ENCODE data around the gene TTC7B.

TTC7B gene

DNA sequence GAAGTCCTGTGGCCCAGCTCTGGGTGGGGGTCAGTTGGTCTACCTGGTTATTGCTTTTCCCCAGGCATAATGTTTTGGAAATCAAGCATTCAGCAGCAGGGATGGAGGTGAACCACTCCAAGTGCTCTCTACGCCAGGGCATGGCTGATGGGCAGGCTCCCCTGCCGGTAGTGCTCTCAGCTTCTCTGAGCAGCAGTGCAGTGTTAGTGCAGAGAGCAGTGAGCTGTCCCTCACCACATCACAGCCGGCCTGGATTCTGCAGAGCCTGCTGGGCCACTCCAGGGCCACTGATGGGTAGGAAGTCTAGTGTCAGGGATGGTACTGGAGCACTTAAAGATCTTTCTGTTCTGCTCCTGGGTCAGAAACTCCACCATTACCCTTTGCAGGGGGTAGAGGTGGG, 268.3 kb downstream of the TTC7B start:
- H3K4me3 ChIP-seq (ENCODE audit: low read length), result no peak overlapping the region
- H3K27me3 ChIP-seq (ENCODE audit: control insufficient read depth, insufficient read depth, low read length), result no peaks in the 10 kb centered on the region
- H3K36me3 ChIP-seq (ENCODE audit: control insufficient read depth, low read depth, low read length), result no peaks in the 10 kb centered on the region
- H3K4me1 ChIP-seq (ENCODE audit: control insufficient read depth, low read depth, low read length), result peaks cover 6% of the 10 kb centered on the region
- no peak overlapping the region for H3K9ac ChIP-seq (ENCODE audit: low read length)
- H3K27ac ChIP-seq (ENCODE audit: low read length), result no peak overlapping the region
- H3K9me3 ChIP-seq (ENCODE audit: control insufficient read depth, low read depth, low read length), result no peaks in the 10 kb centered on the region

- H3K27me3 ChIP-seq (ENCODE audit: control insufficient read depth, insufficient read depth, low read length), result no peaks in the 10 kb centered on the region
- no peaks in the 10 kb centered on the region for H3K9me3 ChIP-seq (ENCODE audit: control insufficient read depth, low read depth, low read length)
- H3K9ac ChIP-seq (ENCODE audit: low read length), result no peak overlapping the region
- peaks cover 6% of the 10 kb centered on the region for H3K4me1 ChIP-seq (ENCODE audit: control insufficient read depth, low read depth, low read length)
- H3K36me3 ChIP-seq (ENCODE audit: control insufficient read depth, low read depth, low read length), result no peaks in the 10 kb centered on the region
- no peak overlapping the region for H3K4me3 ChIP-seq (ENCODE audit: low read length)
- H3K27ac ChIP-seq (ENCODE audit: low read length), result no peak overlapping the region
Observed at GRCh38 chr14:90547250-90547649, 269.0 kb downstream of the TTC7B start.

DNA sequence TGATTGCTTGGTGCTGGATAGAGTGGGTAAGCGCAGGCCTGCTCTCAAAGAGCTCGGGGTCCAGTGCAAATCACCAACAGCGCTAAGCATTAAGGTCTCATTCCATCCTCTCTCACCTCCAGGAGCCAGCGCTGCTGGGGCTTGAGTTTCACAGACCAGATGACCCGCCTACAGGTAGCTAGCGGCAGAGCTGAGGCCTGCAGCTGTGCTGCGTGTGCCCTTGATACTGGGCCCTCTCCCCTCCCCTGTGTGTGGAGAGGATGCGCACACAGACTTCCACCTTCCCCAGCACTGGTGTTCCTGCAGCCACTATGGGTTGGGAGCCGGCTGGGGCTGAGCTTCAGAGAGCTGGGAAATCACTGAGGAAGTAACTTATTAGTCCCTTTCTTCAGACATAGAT, 269.5 kb downstream of the TTC7B start:
- H3K9ac ChIP-seq (ENCODE audit: low read length), result no peak overlapping the region
- H3K27me3 ChIP-seq (ENCODE audit: control insufficient read depth, insufficient read depth, low read length), result no peaks in the 10 kb centered on the region
- H3K36me3 ChIP-seq (ENCODE audit: control insufficient read depth, low read depth, low read length), result no peaks in the 10 kb centered on the region
- no peak overlapping the region for H3K4me3 ChIP-seq (ENCODE audit: low read length)
- no peaks in the 10 kb centered on the region for H3K9me3 ChIP-seq (ENCODE audit: control insufficient read depth, low read depth, low read length)
- peaks cover 6% of the 10 kb centered on the region for H3K4me1 ChIP-seq (ENCODE audit: control insufficient read depth, low read depth, low read length)
- H3K27ac ChIP-seq (ENCODE audit: low read length), result no peak overlapping the region

- Histone ChIP-seq H3K4me3 (ENCODE audit: low read length) (no peak overlapping the region), H3K27me3 (ENCODE audit: control insufficient read depth, insufficient read depth, low read length) (no peaks in the 10 kb centered on the region), H3K36me3 (ENCODE audit: control insufficient read depth, low read depth, low read length) (no peaks in the 10 kb centered on the region), H3K4me1 (ENCODE audit: control insufficient read depth, low read depth, low read length) (peaks cover 6% of the 10 kb centered on the region), H3K9ac (ENCODE audit: low read length) (no peak overlapping the region), H3K27ac (ENCODE audit: low read length) (no peak overlapping the region), H3K9me3 (ENCODE audit: control insufficient read depth, low read depth, low read length) (no peaks in the 10 kb centered on the region)
Observed at GRCh38 chr14:90545966-90546751, 270.1 kb downstream of the TTC7B start.

DNA sequence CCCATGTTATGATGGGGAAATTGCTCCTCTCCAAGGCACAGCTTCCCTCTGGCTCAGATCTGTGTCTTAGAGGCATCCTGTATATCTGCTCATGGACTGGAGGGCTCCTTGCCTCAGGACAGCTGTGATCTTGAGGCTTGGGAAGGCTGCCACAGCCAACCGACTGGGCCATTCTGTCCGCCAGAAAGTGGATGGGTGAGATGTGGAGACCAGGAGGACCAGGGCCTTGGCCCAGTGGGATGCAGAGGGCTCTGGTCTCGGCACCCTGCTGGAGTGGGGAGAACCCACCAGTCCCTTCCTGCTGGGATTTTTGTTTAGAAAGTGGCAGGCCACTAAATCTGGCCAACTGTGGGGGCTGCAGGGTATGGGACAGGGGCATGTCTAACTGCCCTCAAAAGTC, 270.8 kb downstream of the TTC7B start:
- H3K4me3 ChIP-seq (ENCODE audit: low read length), result no peak overlapping the region
- H3K9ac ChIP-seq (ENCODE audit: low read length), result no peak overlapping the region
- peaks cover 6% of the 10 kb centered on the region for H3K4me1 ChIP-seq (ENCODE audit: control insufficient read depth, low read depth, low read length)
- H3K36me3 ChIP-seq (ENCODE audit: control insufficient read depth, low read depth, low read length), result no peaks in the 10 kb centered on the region
- H3K27me3 ChIP-seq (ENCODE audit: control insufficient read depth, insufficient read depth, low read length), result no peaks in the 10 kb centered on the region
- no peaks in the 10 kb centered on the region for H3K9me3 ChIP-seq (ENCODE audit: control insufficient read depth, low read depth, low read length)
- H3K27ac ChIP-seq (ENCODE audit: low read length), result no peak overlapping the region

DNA sequence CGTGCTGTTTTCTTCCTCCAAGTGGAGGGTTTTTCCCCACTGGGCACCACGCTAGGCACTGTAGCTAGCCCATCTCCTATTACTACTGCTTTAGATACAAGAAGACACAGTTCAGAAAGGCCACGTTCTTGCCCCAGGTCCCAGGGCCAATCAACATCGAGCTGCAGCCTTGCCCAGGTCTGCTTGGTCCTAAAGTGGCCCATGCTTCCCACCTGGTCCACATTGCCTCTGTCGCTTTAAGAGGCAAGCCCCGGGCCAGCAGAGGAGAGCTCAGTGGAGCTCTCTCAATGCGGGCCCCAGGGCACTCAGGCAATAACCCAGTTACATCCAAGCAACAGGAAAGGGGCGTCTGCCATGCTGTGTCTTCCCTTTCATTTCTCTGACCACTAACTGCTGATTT, 271.3 kb downstream of the TTC7B start:
- Histone ChIP-seq H3K4me3 (ENCODE audit: low read length) (no peak overlapping the region), H3K27ac (ENCODE audit: low read length) (no peak overlapping the region), H3K36me3 (ENCODE audit: control insufficient read depth, low read depth, low read length) (no peaks in the 10 kb centered on the region), H3K9ac (ENCODE audit: low read length) (no peak overlapping the region), H3K27me3 (ENCODE audit: control insufficient read depth, insufficient read depth, low read length) (no peaks in the 10 kb centered on the region), H3K4me1 (ENCODE audit: control insufficient read depth, low read depth, low read length) (peaks cover 6% of the 10 kb centered on the region), H3K9me3 (ENCODE audit: control insufficient read depth, low read depth, low read length) (no peaks in the 10 kb centered on the region)

DNA sequence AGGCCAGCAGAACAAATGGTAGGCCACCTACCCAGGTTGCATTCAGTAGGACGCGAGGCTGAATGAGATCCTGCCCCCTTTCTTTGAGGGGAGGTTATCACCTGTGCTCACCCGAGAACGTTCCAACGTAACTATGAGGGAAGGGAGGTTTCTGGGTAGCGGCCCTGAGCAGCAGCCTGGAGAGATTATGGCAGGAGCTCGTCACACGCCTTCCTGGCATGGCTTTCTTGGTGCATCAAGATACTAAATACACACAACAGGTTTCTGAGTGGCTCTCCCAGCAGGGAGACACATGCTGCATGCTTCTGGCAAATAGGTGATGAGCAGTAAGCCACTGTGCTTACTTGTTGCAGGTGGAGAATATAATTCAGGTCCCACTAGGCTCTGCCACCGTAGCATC, 271.7 kb downstream of the TTC7B start:
- Histone ChIP-seq H3K4me1 (ENCODE audit: control insufficient read depth, low read depth, low read length) (peaks cover 6% of the 10 kb centered on the region), H3K9me3 (ENCODE audit: control insufficient read depth, low read depth, low read length) (no peaks in the 10 kb centered on the region), H3K27me3 (ENCODE audit: control insufficient read depth, insufficient read depth, low read length) (no peaks in the 10 kb centered on the region), H3K4me3 (ENCODE audit: low read length) (no peak overlapping the region), H3K27ac (ENCODE audit: low read length) (no peak overlapping the region), H3K9ac (ENCODE audit: low read length) (no peak overlapping the region), H3K36me3 (ENCODE audit: control insufficient read depth, low read depth, low read length) (no peaks in the 10 kb centered on the region)

GRCh38 chr14:90543876-90544275, 272.4 kb downstream of the TTC7B start:
- Histone ChIP-seq H3K4me3 (ENCODE audit: low read length) (no peak overlapping the region), H3K36me3 (ENCODE audit: control insufficient read depth, low read depth, low read length) (no peaks in the 10 kb centered on the region), H3K27me3 (ENCODE audit: control insufficient read depth, insufficient read depth, low read length) (no peaks in the 10 kb centered on the region), H3K27ac (ENCODE audit: low read length) (no peak overlapping the region), H3K4me1 (ENCODE audit: control insufficient read depth, low read depth, low read length) (peaks cover 6% of the 10 kb centered on the region), H3K9ac (ENCODE audit: low read length) (no peak overlapping the region), H3K9me3 (ENCODE audit: control insufficient read depth, low read depth, low read length) (no peaks in the 10 kb centered on the region)

DNA sequence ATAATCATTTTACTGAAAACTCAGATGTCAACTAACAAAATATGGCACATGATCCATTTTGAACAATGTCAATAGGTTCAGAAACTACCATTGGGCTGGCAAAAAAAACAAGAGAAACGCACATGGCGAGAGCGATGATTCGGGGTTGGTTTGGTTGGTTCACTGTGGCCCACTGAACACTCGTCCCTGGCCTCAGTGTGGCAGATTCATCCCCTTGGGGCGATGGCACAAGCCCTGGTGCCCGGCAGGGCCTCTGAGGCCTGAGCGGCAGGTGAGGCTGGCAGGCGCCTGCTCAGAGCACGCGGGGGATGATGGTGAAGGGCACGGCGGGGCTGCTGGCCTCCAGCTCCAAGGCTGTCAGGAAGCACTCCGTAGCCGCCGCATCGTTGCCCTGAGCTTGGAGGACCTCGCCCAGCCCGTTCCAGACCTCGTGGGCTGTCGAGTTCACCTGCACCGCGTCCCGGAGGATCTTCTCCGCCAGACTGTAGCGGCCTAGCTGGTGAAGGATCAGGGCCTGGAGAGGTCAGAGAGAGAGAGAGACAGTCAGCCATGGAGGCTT, 275.1 kb downstream of the TTC7B start:
- Histone ChIP-seq H3K27me3 (ENCODE audit: control insufficient read depth, insufficient read depth, low read length) (no peaks in the 10 kb centered on the region), H3K4me1 (ENCODE audit: control insufficient read depth, low read depth, low read length) (peaks cover 1% of the 10 kb centered on the region), H3K9me3 (ENCODE audit: control insufficient read depth, low read depth, low read length) (no peaks in the 10 kb centered on the region)

DNA sequence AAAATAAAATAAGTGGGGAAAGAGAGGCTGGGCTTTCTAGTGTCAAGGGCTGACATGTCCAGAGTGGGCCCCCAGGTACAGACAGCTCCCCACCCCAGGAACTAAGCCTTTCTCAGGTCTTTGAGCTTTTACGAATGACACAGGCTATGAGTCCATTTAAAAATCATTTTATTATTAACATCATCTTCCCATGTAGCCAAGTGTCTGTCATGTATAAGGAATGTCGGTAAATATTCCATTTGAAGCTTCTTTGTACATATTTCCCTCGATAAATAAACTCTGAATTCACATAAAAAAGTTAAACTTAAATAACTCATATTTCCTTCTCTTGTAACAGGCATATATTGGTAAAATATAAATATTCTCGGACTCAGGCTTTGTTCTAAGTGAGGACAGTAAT, 275.8 kb downstream of the TTC7B start:
- no peaks in the 10 kb centered on the region for H3K4me1 ChIP-seq (ENCODE audit: control insufficient read depth, low read depth, low read length)
- H3K9me3 ChIP-seq (ENCODE audit: control insufficient read depth, low read depth, low read length), result no peaks in the 10 kb centered on the region
- no peak overlapping the region for H3K27ac ChIP-seq (ENCODE audit: low read length)
- no peak overlapping the region for H3K4me3 ChIP-seq (ENCODE audit: low read length)
- H3K36me3 ChIP-seq (ENCODE audit: control insufficient read depth, low read depth, low read length), result no peaks in the 10 kb centered on the region
- no peak overlapping the region for H3K9ac ChIP-seq (ENCODE audit: low read length)
- no peaks in the 10 kb centered on the region for H3K27me3 ChIP-seq (ENCODE audit: control insufficient read depth, insufficient read depth, low read length)

More for the DNA sequence above, 275.1 kb downstream of the TTC7B start:
- no peak overlapping the region for H3K27ac ChIP-seq (ENCODE audit: low read length)
- H3K9ac ChIP-seq (ENCODE audit: low read length), result no peak overlapping the region
- H3K36me3 ChIP-seq (ENCODE audit: control insufficient read depth, low read depth, low read length), result no peaks in the 10 kb centered on the region
- no peak overlapping the region for H3K4me3 ChIP-seq (ENCODE audit: low read length)

DNA sequence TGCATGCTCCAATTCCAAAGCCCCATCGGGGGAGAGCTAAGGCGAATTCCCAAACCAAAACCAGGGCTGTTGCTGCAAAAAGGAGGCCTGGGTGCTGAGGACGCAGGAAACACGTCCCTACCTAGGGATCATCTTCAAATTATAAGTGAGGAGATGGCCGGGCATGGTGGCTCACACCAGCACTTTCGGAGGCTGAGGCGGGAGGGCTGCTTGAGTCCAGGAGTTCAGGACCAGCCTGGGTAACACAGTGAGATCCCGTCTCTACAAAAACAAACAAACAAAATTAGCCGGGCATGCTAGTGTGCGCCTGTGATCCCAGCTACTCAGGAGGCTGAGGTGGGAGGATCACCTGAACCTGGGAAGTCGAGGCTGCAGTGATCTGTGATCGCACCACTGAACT, 276.2 kb downstream of the TTC7B start:
- no peaks in the 10 kb centered on the region for H3K4me1 ChIP-seq (ENCODE audit: control insufficient read depth, low read depth, low read length)
- H3K36me3 ChIP-seq (ENCODE audit: control insufficient read depth, low read depth, low read length), result no peaks in the 10 kb centered on the region
- no peaks in the 10 kb centered on the region for H3K27me3 ChIP-seq (ENCODE audit: control insufficient read depth, insufficient read depth, low read length)
- no peak overlapping the region for H3K9ac ChIP-seq (ENCODE audit: low read length)
- no peak overlapping the region for H3K27ac ChIP-seq (ENCODE audit: low read length)
- no peak overlapping the region for H3K4me3 ChIP-seq (ENCODE audit: low read length)
- no peaks in the 10 kb centered on the region for H3K9me3 ChIP-seq (ENCODE audit: control insufficient read depth, low read depth, low read length)

DNA sequence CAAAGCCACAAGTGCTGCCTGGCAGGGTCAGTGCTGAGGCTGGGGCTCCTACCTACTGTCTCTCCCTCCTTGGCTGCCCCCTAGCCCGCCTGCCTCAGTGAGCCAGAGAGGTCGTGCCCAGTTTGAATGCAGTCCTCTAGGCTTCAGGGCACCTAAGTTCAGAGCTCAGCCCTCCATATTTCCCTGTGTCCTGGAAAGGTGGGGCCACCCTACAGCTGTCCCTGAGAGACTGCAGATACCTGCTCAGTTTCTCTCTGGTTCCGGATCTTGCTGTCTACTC, 276.8 kb downstream of the TTC7B start:
- no peaks in the 10 kb centered on the region for H3K27me3 ChIP-seq (ENCODE audit: control insufficient read depth, insufficient read depth, low read length)
- no peak overlapping the region for H3K4me3 ChIP-seq (ENCODE audit: low read length)
- no peaks in the 10 kb centered on the region for H3K4me1 ChIP-seq (ENCODE audit: control insufficient read depth, low read depth, low read length)
- H3K9me3 ChIP-seq (ENCODE audit: control insufficient read depth, low read depth, low read length), result no peaks in the 10 kb centered on the region
- no peaks in the 10 kb centered on the region for H3K36me3 ChIP-seq (ENCODE audit: control insufficient read depth, low read depth, low read length)
- no peak overlapping the region for H3K9ac ChIP-seq (ENCODE audit: low read length)
- H3K27ac ChIP-seq (ENCODE audit: low read length), result no peak overlapping the region
